IPS DF 4.7 (cell line): ENCODE data around the gene PSMD3.
A peak's percentile ranks its signal among the peaks of the same experiment; 100 is the strongest.

Experiments used
- DNase-seq: peaks from one replicate; pipeline ENCODE4 v3.0.0-alpha.2; 2013; ENCODE audit warnings: low spot score; ENCODE audit errors: extremely low read depth

The PSMD3 gene

GRCh38 chr17:40022497-40022896, 41.9 kb downstream of the PSMD3 start:
- DNase-seq, result no peak

DNA sequence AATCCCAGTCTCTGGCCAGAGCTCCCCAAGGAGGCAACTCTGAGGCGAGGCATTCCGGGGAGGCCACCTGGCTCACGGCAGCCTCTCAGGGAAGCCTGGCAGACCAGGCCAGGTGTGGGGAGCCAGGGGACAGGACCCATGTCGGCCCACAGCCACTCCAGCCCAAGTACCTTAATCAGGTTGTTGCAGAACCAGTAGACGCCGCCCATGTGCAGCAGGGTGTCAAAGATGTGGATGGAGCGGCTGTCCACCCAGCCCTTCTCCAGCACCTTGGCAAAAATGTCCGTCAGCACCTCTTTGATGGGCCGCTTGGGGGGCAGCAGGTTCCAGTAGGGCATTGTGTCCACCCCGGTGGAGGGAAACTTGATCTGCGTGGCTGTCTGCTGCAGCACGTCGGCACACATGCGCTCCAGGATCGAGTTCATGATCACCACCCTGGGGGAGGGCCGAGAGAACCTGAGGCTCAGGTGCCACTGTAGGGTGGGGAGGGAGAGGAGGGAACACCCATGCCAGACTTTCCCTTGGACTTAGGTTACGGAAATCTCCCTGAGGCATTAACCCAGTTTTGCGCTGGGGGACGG, 42.4 kb downstream of the PSMD3 start:
- DNase-seq, result no peak

DNA sequence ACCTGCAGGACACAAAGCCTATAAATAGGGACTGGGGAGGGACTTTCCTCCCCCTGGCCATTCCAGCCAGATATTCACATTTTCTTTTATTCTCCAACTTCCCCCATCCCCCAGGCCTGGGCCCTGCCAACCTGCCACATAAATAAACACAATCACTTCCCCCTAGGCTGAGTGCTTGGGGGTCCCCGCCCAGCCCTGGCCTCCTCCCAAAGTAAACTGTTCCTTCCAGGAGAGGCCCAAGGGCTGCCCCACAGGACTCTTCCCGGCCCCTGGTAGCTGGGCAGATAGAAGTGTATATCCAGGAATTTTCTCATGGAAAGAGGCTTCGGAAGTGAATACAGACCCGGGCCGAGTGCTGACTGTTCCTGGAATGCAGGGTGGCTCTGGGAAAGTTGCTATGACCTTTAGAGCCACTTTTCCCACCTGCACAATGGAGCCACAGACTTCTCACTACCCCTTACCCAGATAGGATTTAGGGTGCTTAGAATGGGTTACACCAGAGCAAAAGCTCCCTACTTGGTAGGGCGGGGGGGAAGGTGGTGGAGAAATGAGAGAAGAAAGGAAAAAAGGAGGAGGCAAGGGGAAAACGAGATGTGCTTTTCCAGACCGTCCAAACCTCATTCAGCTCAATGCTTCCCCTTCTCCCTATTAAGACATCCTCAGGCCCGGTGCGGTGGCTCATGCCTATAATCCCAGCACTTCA, 43.1 kb downstream of the PSMD3 start:
- no peak for DNase-seq

- DNase-seq, result no peak
Observed at GRCh38 chr17:40024901-40025300, 44.3 kb downstream of the PSMD3 start.

DNA sequence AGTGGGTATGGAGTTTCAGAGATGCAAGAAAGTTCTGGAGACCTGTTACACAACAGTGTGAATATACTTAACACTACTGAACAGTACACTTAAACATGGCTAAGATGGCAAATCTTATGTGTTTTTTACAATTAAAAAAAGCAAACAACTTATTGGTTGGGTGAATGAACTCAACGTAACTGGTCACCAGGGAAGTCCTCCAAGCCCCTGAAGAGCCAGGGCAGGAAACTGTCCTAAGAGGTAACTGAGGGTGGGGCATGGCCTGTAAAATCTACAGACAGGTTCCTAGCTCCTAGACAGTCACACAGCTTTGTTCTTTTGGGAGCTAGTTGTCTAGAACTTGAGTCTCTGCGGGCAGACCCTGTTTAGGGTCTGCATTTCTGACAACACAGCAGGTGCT, 45.0 kb downstream of the PSMD3 start:
- no peak for DNase-seq

GRCh38 chr17:40025991-40026815, 45.6 kb downstream of the PSMD3 start:
- no peak for DNase-seq

DNA sequence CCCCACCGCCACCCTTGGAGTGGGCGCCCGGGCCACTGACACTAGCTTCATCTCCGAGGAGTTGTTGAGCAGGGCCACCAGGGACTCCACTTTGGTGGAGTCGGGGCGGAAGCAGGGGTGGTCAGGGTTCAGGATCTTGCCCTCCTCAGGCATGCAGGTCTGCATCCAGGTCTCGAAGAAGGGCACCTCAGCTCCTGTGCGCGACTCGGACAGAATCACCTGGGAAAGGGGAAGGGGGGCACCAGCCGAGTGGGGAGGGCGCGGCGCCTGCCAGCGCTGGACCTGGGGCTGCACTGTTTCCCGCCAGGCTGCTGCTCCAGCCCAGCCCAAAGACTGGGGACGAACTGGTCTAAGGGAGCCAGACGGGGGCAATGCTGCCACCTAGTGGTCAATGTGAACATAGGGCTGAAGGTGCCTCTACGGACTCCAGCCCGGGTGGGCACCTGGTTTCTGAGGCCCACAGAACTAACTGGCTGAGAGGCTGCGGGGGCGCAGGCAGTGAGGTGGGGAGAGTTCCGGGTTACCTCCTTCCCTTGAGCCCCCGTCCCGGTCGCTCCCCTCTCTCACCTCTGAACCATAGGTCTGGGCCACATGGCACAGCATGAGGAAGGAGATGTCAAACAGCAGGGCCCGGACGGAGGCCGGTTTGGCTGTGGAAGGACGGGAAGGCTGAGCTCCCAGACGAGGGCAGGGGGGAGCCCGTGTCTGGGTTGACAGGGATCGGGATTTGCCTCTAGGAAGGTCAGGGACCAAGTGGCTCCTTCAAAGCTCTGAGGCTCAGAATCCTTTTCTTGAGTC, 46.4 kb downstream of the PSMD3 start:
- peak; percentile 68 for DNase-seq

DNA sequence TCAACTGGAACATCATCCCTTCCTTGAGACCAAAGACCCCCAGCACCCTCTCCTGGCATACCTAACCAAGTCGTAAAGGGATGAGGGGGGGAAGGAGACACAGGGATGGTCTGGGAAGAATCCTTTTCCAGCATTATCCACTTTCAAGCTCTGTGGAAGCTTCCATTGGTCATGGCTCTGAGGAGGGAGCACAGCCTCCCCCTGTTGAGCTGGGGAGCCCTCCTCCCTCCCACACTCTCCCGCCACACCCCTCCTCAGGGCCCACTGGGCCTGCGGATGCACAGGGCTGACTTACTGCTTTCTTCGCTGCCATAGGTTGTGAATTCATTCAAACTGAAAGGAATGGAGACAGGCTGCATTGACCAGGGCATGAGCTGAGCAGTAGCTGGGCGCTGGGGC, 47.0 kb downstream of the PSMD3 start:
- DNase-seq, result no peak

DNA sequence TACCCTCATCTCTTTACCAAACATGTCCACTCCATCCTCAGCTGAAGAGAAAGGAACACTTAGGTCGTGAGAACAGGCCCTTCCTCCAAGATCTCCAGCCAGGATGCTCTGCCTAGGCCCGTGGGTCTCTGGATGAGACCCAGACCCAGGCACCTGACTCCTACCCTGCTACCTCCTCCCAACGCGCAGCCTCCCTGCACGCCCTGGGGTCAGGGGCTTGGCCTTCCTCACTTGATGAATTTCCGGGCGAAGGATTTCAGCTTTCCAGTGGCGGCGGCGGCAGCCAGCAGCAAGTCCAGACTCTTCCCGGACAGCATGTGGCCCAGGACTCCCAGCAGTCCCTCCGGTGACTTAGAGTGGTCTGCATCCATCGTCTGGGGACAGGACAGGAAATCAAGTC, 48.0 kb downstream of the PSMD3 start:
- no peak for DNase-seq

DNA sequence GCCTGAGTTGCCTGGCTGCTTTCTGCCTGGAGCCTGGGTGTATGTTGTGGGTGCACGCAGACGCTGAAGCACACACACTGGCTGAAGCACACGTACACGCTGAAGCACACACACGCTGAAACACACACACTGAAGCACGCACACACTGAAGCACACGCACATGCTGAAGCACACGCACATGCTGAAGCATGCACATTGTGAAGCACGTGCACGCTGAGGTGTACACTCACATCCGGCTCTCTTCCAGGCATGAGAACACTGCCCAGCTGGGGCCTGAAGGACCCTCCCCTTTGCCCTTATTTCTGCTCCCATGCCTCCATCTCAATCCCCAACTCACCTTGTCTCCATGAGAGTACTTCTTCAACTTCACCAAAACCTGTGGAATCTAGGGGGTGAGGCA, 51.1 kb downstream of the PSMD3 start:
- DNase-seq, result no peak

GRCh38 chr17:40032322-40033320, 52.0 kb downstream of the PSMD3 start:
- no peak for DNase-seq

DNA sequence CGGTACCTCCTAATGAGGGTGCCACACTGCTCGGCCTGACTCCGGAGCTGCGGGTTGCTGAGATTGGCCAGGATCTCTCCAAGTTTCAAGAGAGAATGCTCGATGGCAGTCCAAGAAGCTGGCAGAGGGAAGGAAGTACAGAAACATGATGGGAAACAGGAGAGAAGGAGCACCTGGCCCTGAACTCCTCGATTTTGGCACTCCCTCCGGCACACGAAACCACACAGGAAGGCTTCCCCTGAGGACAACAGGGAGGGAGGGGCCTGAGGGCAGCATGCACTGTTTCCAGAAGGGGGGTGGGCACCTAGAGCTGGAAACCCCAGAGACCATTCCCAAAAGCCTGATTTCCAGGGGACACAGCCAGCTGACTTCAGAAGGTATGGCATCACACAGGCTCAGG, 52.7 kb downstream of the PSMD3 start:
- DNase-seq, result no peak

DNA sequence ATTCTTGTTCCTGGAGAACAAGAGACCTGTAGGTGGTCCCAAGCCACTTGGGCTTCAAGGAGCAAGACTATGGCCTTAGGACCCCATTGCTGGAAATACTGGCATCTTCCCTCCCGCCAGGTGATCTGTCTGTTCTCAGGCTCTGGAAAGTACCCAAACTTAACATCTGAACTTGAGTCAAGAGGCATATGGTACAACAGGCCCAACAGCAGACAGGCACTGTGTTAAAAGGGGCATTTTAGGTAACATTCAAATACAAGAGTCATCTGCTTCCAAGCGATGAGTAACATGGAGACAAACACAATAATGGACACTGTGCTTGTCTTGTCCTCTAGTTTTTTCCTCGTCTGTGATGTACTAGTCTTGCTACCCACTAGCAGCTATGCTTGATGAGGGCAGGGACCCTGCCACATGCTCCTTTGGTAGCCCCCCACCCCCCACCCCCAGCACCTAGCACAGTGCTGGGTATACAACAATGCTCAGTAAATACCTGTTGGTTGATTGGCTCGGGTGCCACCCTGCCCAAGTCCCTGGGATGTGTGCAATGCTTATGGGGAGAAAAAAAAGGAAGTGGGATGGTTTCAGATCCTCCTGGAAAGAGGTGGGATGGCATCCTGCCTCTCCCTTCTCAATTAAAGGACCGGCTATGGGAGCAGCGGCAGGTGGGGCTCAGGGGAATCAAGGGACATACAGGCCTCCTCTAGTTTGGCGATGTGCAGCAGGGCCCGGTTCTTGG, 54.0 kb downstream of the PSMD3 start:
- DNase-seq, result no peak

DNA sequence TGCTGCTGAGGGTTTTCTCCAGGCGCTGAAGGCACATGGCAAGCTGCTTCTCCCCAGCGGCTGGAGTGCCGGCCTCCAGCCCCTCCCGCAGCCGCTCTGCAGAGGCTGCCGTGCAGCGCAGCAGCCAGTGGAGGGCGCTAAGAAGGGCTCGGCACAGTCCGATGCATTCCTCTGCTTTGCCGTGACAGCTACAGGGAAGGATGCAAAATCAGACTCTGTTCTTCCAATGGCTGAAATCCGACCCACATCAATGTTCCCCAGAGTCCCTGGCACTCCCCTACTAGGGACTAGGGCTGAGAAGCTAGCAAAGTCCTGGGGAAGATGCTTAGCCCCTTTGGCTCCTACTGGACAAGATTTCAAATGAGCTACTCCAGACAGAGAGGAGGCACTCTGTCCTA, 54.6 kb downstream of the PSMD3 start:
- no peak for DNase-seq

GRCh38 chr17:40038882-40039513, 58.4 kb downstream of the PSMD3 start:
- no peak for DNase-seq

DNA sequence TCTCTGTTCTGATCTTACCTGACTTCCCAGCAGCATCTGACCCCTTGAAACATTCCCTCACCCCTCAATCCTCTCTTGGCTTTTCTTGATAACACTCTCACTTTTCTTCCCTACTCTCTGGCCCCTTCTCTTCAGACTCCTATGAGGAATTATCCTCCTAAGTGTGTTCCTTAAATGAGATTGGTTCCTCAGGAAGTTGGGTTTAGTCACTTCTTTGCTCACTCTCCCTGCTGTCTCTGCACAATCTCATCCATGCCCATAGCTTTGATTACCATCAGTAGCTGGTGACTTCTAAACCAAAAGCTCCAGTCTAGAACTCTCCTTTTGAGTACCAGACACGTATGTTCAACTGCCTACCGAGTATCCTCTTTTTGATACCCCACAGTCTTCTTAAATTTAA, 60.6 kb downstream of the PSMD3 start:
- no peak for DNase-seq
